Vagina (tissue), 2 donors: ENCODE measurements around the gene RCAN2.

Source experiments
- POLR2A ChIP-seq, 2 donors: fragments of 450-650 bp; IDR thresholded peaks; one replicate each; pipeline ENCODE4 v1.6.1; 2017; ENCODE audit warnings: antibody characterized with exemption in 2 of 2, mild to moderate bottlenecking in 2 of 2, moderate library complexity in 2 of 2
- TF ChIP-seq, protein P1 (sequence below), 3 experiments: fragments of 450-650 bp in 2 of 3; fragments of 200-600 bp in 1 of 3; sonication (generic) in 1 of 3; IDR thresholded peaks; one replicate each; pipeline ENCODE4 v1.5.1; 2017 to 2019; ENCODE audit warnings: antibody characterized with exemption in 3 of 3, mild to moderate bottlenecking in 2 of 3, moderate library complexity in 2 of 3

GRCh38 chr6:46357591-46357990 is 133.7 kb downstream of the RCAN2 start:
- TF ChIP-seq, protein P1, sequence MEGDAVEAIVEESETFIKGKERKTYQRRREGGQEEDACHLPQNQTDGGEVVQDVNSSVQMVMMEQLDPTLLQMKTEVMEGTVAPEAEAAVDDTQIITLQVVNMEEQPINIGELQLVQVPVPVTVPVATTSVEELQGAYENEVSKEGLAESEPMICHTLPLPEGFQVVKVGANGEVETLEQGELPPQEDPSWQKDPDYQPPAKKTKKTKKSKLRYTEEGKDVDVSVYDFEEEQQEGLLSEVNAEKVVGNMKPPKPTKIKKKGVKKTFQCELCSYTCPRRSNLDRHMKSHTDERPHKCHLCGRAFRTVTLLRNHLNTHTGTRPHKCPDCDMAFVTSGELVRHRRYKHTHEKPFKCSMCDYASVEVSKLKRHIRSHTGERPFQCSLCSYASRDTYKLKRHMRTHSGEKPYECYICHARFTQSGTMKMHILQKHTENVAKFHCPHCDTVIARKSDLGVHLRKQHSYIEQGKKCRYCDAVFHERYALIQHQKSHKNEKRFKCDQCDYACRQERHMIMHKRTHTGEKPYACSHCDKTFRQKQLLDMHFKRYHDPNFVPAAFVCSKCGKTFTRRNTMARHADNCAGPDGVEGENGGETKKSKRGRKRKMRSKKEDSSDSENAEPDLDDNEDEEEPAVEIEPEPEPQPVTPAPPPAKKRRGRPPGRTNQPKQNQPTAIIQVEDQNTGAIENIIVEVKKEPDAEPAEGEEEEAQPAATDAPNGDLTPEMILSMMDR (IDR thresholded peaks at IDR 0.05), result no peak
- TF ChIP-seq POLR2A (IDR thresholded peaks at IDR 0.05), result no peak
